Measurements from ENCODE around the gene POGLUT2. TPM values are rescaled to one million over a fixed set of nuclear protein-coding genes. Genes with fewer than 3 reads are reported as not detected.

POGLUT2 gene
- total and polyA plus RNA-seq, 4 donors = 2.0 to 9.2 (median 6.0) TPM

DNA sequence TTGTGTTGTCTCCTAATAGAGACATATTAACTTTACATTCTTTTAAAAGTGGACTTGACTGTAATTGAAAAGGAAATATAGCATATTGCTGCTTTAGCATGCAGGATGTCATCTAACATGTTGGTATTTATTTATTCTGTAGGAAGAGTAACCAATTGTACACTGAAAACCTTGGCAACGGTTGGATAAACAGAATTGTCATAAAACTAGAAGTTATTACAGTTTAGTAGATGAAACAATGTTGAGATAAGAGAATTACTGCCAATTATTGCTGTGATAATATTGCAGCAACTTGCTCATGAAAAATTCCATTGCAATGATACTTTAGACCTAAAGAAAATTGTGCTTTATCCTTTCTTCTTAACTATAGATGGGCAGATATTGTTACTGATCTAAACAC lies 39.5 kb upstream of the POGLUT2 start:
- 69 to 77% methylated on average over 1 of the region's 1 CpG for WGBS, 2 donors
- Histone ChIP-seq H3K4me3 (ENCODE audit: low read length in 2 of 2) (no peak overlapping the region), H3K36me3 (ENCODE audit: control insufficient read depth in 1 of 2, insufficient read depth in 2 of 2, low read length in 1 of 2) (peaks cover 0 to 2% of the 10 kb centered on the region in 2 donors), H3K27ac (ENCODE audit: low read depth in 1 of 2, low read length in 2 of 2) (no peak overlapping the region), H3K27me3 (ENCODE audit: control insufficient read depth in 1 of 2, insufficient read depth in 2 of 2, low read length in 1 of 2) (no peaks in the 10 kb centered on the region), H3K4me1 (ENCODE audit: control insufficient read depth in 1 of 2, insufficient read depth in 2 of 2, low read length in 2 of 2) (no peaks in the 10 kb centered on the region), H3K9me3 (ENCODE audit: control insufficient read depth, low read length) (no peaks in the 10 kb centered on the region)
- DNase-seq (no peak), ATAC-seq (ENCODE audit: low FRiP score) (no peak)
- intact Hi-C loops (cut with DNase I) = no loop called here

DNA sequence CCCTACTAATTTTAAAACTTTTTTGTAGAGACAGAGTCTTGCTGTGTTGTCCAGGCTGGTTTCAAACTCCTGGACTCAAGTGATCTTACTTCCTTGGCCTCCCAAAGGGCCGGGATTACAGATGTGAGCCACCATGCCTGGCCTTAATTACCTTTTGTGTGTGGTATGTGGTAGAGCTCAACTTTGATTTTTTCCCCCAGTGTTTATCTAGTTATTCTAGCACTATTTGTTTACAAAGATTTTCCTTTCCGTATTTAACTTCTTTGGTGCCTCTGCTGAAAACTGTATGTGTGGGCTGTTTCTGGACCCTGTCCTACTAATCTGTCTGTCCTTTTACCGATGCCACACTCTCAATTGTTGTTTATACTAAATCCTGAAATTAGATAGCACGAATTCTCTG lies 37.7 kb upstream of the POGLUT2 start:
- Histone ChIP-seq H3K9me3 (ENCODE audit: control insufficient read depth, low read length) (no peaks in the 10 kb centered on the region), H3K27ac (ENCODE audit: low read depth in 1 of 2, low read length in 2 of 2) (no peak overlapping the region), H3K4me1 (ENCODE audit: control insufficient read depth in 1 of 2, insufficient read depth in 2 of 2, low read length in 2 of 2) (no peaks in the 10 kb centered on the region), H3K27me3 (ENCODE audit: control insufficient read depth in 1 of 2, insufficient read depth in 2 of 2, low read length in 1 of 2) (no peaks in the 10 kb centered on the region), H3K36me3 (ENCODE audit: control insufficient read depth in 1 of 2, insufficient read depth in 2 of 2, low read length in 1 of 2) (peaks cover 0 to 2% of the 10 kb centered on the region in 2 donors), H3K4me3 (ENCODE audit: low read length in 2 of 2) (no peak overlapping the region)
- ATAC-seq (ENCODE audit: low FRiP score) = no peak
- no peak for DNase-seq
- intact Hi-C loops (cut with DNase I) = no loop called here
- 65 to 78% methylated on average over 4 of the region's 4 CpGs for WGBS, 2 donors

DNA sequence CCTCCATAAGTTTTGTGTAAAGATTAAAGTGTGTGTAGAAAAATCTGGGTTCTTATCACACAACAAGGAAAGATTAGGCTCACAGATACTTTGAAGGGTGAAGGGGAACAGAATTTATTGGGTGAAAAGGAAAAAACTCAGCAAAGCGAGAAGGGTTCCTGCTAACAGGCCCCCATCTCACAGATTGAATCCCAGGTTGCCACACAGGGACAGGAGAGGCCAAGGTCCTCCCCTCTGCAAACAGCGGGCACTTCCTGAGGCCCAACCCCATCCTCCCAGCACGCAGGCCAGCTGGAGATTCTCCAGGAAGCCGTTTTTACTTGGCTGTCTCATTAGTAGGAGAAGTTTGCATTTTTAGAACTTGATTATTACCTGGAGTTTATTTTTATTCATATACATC lies 31.9 kb upstream of the POGLUT2 start:
- DNase-seq (no peak), ATAC-seq (ENCODE audit: low FRiP score) (no peak)
- no peak overlapping the region for H3K27ac ChIP-seq (ENCODE audit: low read depth in 1 of 2, low read length in 2 of 2)
- H3K4me3 ChIP-seq (ENCODE audit: low read length in 2 of 2) = no peak overlapping the region
- H3K27me3 ChIP-seq (ENCODE audit: control insufficient read depth in 1 of 2, insufficient read depth in 2 of 2, low read length in 1 of 2) = no peaks in the 10 kb centered on the region
- 33 to 38% methylated on average over 4 of the region's 4 CpGs for WGBS, 2 donors
- no peaks in the 10 kb centered on the region for H3K9me3 ChIP-seq (ENCODE audit: control insufficient read depth, low read length)
- intact Hi-C loops (cut with DNase I) = no loop called here
- no peaks in the 10 kb centered on the region for H3K4me1 ChIP-seq (ENCODE audit: control insufficient read depth in 1 of 2, insufficient read depth in 2 of 2, low read length in 2 of 2)
- H3K36me3 ChIP-seq (ENCODE audit: control insufficient read depth in 1 of 2, insufficient read depth in 2 of 2, low read length in 1 of 2) = peaks cover 0 to 3% of the 10 kb centered on the region in 2 donors

DNA sequence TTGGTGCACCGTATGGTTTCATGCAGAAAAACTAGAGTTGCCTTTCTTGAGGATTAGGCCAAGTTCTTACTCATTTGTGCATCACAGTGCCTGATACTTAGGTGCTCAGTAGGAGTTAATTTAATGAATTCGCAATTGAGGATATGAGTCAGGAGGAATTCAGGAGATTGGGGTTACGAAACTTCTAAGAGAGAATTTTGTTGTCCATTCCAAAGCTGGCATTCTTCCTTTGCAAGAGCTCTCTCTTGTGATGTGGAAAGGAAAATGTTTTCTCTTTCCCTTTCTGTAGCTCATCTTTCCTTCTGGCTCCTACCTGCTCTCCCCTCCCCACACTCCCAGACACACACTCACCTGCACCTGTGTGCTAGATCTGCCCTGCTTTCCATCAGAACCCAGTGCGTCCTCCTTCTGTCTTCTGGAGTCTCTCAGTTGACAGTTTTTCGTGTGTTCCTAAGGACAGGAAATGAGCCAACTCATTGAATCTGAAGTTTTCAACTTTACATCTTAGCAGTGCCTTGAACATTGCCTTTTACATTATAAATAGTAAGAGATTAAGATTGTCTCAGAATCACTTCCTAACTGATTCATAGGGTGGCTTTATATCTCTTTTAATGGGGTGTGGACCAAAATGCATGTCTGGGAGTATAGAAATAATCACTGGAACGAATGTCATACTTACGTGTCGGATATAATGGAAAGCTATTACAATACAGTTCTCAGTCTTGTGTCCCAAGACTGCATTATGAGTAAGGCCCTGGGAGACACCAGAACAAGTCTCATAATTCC lies 27.3 kb upstream of the POGLUT2 start:
- 76 to 81% methylated on average over 8 of the region's 8 CpGs for WGBS, 2 donors
- no peaks in the 10 kb centered on the region for H3K4me1 ChIP-seq (ENCODE audit: control insufficient read depth in 1 of 2, insufficient read depth in 2 of 2, low read length in 2 of 2)
- intact Hi-C loops (cut with DNase I) = no loop called here
- ATAC-seq (ENCODE audit: low FRiP score) (no peak), DNase-seq (no peak)
- no peak overlapping the region for H3K27ac ChIP-seq (ENCODE audit: low read depth in 1 of 2, low read length in 2 of 2)
- no peaks in the 10 kb centered on the region for H3K27me3 ChIP-seq (ENCODE audit: control insufficient read depth in 1 of 2, insufficient read depth in 2 of 2, low read length in 1 of 2)
- no peak overlapping the region for H3K4me3 ChIP-seq (ENCODE audit: low read length in 2 of 2)
- H3K36me3 ChIP-seq (ENCODE audit: control insufficient read depth in 1 of 2, insufficient read depth in 2 of 2, low read length in 1 of 2) = peaks cover 3 to 4% of the 10 kb centered on the region in 2 donors
- no peaks in the 10 kb centered on the region for H3K9me3 ChIP-seq (ENCODE audit: control insufficient read depth, low read length)

DNA sequence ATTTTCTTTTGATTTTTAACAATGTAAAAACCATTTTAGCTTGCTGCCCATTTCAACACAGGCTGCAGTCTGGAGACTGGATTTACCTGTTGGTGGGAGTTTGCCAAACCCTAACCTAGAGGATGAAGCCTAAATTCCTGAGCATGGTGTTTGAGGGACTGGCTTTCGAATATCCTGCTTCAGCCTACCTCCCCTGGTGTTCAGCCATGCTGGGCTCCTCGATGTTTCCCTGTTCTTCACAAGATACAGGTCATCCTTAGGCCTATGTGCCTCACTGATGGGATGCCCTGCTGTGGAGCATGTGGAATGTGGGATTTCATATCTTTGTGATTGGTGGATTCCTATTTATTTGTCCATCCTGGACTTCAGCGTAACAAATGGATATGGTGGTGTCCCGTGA lies 26.6 kb upstream of the POGLUT2 start:
- H3K27ac ChIP-seq (ENCODE audit: low read depth in 1 of 2, low read length in 2 of 2) = no peak overlapping the region
- DNase-seq (no peak), ATAC-seq (ENCODE audit: low FRiP score) (no peak)
- H3K4me3 ChIP-seq (ENCODE audit: low read length in 2 of 2) = no peak overlapping the region
- 89 to 92% methylated on average over 4 of the region's 4 CpGs for WGBS, 2 donors
- intact Hi-C loops (cut with DNase I) = no loop called here
- H3K9me3 ChIP-seq (ENCODE audit: control insufficient read depth, low read length) = no peaks in the 10 kb centered on the region
- H3K36me3 ChIP-seq (ENCODE audit: control insufficient read depth in 1 of 2, insufficient read depth in 2 of 2, low read length in 1 of 2) = peaks cover 3 to 4% of the 10 kb centered on the region in 2 donors
- no peaks in the 10 kb centered on the region for H3K4me1 ChIP-seq (ENCODE audit: control insufficient read depth in 1 of 2, insufficient read depth in 2 of 2, low read length in 2 of 2)
- no peaks in the 10 kb centered on the region for H3K27me3 ChIP-seq (ENCODE audit: control insufficient read depth in 1 of 2, insufficient read depth in 2 of 2, low read length in 1 of 2)

DNA sequence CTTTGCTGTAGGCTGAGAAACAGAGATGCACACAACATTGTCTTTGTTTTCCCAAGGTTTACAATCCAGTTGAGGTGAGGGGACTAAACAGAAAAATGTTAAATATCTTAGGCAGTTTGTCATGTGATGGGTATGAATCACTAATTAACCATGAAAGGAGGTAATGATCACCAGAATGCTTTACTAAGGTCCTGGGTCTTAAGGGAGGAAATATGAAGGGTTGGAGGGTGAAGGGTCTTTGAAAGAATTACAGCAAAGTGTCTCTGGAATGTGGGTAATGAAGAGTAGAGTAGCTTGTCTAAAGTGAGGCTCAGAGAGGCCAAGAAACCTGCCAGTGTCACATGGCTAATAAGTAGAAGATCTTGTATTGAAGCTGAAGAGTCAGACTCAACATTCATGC lies 19.1 kb upstream of the POGLUT2 start:
- Histone ChIP-seq H3K4me1 (ENCODE audit: control insufficient read depth in 1 of 2, insufficient read depth in 2 of 2, low read length in 2 of 2) (no peaks in the 10 kb centered on the region), H3K9me3 (ENCODE audit: control insufficient read depth, low read length) (no peaks in the 10 kb centered on the region), H3K4me3 (ENCODE audit: low read length in 2 of 2) (no peak overlapping the region), H3K36me3 (ENCODE audit: control insufficient read depth in 1 of 2, insufficient read depth in 2 of 2, low read length in 1 of 2) (peaks cover 0 to 2% of the 10 kb centered on the region in 2 donors), H3K27me3 (ENCODE audit: control insufficient read depth in 1 of 2, insufficient read depth in 2 of 2, low read length in 1 of 2) (no peaks in the 10 kb centered on the region), H3K27ac (ENCODE audit: low read depth in 1 of 2, low read length in 2 of 2) (no peak overlapping the region)
- ATAC-seq (ENCODE audit: low FRiP score) (no peak), DNase-seq (no peak)
- intact Hi-C loops (cut with DNase I) = no loop called here

DNA sequence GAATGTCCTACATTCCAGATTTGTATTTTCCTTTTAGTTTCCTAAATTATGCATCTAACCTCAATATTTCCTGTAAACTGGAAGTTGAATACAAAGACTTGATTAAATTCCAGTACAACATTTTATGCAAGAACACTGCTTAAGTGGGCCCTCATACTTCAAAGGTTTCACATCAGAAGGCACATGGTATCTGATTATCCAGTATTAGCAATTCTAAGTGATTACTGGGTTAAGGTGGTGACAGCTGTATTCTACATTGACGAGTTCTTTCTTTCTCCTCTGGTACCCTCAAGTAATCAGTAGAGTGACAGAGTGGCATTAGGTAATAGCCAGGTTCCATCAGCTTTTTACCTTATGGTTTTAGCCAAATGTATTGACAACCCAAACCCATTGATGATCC lies 18.5 kb upstream of the POGLUT2 start:
- DNase-seq = no peak
- WGBS, 2 donors = 94% methylated on average over 1 of the region's 1 CpG
- Histone ChIP-seq H3K4me1 (ENCODE audit: control insufficient read depth in 1 of 2, insufficient read depth in 2 of 2, low read length in 2 of 2) (no peaks in the 10 kb centered on the region), H3K27me3 (ENCODE audit: control insufficient read depth in 1 of 2, insufficient read depth in 2 of 2, low read length in 1 of 2) (no peaks in the 10 kb centered on the region), H3K4me3 (ENCODE audit: low read length in 2 of 2) (no peak overlapping the region), H3K9me3 (ENCODE audit: control insufficient read depth, low read length) (no peaks in the 10 kb centered on the region), H3K27ac (ENCODE audit: low read depth in 1 of 2, low read length in 2 of 2) (no peak overlapping the region), H3K36me3 (ENCODE audit: control insufficient read depth in 1 of 2, insufficient read depth in 2 of 2, low read length in 1 of 2) (no peaks in the 10 kb centered on the region)
- intact Hi-C loops (cut with DNase I) = no loop called here
- no peak for ATAC-seq (ENCODE audit: low FRiP score)

DNA sequence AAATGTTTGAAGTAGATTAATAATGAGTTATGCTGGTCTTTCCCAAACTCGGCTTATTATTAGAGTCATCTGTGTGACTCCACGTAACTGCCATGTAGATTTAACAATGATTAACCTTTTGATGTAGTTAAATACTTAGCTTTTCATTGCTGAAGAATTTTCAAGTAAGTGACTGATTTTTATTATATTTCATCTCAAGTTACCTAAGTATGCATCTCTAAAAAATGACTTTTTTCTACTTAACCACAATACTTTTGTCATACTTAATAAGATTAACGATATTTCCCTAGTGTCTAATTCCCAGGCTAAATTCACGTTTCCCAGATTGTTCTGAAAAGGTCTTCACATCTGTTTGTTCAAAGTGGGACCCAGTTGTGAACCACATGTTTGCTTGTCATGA lies 17.9 kb upstream of the POGLUT2 start:
- WGBS, 2 donors = 74 to 82% methylated on average over 4 of the region's 4 CpGs
- H3K36me3 ChIP-seq (ENCODE audit: control insufficient read depth in 1 of 2, insufficient read depth in 2 of 2, low read length in 1 of 2) = no peaks in the 10 kb centered on the region
- no peaks in the 10 kb centered on the region for H3K9me3 ChIP-seq (ENCODE audit: control insufficient read depth, low read length)
- DNase-seq = no peak
- intact Hi-C loops (cut with DNase I) = no loop called here
- no peak for ATAC-seq (ENCODE audit: low FRiP score)
- H3K27me3 ChIP-seq (ENCODE audit: control insufficient read depth in 1 of 2, insufficient read depth in 2 of 2, low read length in 1 of 2) = no peaks in the 10 kb centered on the region
- H3K27ac ChIP-seq (ENCODE audit: low read depth in 1 of 2, low read length in 2 of 2) = no peak overlapping the region
- no peaks in the 10 kb centered on the region for H3K4me1 ChIP-seq (ENCODE audit: control insufficient read depth in 1 of 2, insufficient read depth in 2 of 2, low read length in 2 of 2)
- no peak overlapping the region for H3K4me3 ChIP-seq (ENCODE audit: low read length in 2 of 2)

DNA sequence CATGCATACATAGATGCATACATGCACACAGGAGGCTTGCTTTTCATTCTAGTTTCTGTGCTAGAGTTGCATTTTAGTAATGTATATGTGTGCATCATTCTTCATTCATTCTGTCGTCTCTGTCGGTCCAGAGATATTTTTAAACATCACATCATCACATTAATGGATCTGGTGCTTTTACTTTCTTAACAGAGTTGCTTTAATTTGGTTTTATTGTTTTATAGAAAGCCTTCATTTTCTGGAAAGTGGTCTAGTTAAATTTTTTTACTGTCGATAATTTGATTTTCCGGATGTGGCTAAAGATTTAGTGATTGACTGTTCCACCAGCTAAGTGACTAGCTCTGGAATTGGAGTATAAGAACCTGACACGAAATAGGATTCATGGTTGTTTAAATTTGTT lies 17.0 kb upstream of the POGLUT2 start:
- intact Hi-C loops (cut with DNase I) = no loop called here
- H3K9me3 ChIP-seq (ENCODE audit: control insufficient read depth, low read length) = no peaks in the 10 kb centered on the region
- no peak overlapping the region for H3K27ac ChIP-seq (ENCODE audit: low read depth in 1 of 2, low read length in 2 of 2)
- WGBS, 2 donors = 74 to 78% methylated on average over 5 of the region's 5 CpGs
- no peak overlapping the region for H3K4me3 ChIP-seq (ENCODE audit: low read length in 2 of 2)
- no peaks in the 10 kb centered on the region for H3K36me3 ChIP-seq (ENCODE audit: control insufficient read depth in 1 of 2, insufficient read depth in 2 of 2, low read length in 1 of 2)
- no peak for DNase-seq
- no peak for ATAC-seq (ENCODE audit: low FRiP score)
- no peaks in the 10 kb centered on the region for H3K4me1 ChIP-seq (ENCODE audit: control insufficient read depth in 1 of 2, insufficient read depth in 2 of 2, low read length in 2 of 2)
- no peaks in the 10 kb centered on the region for H3K27me3 ChIP-seq (ENCODE audit: control insufficient read depth in 1 of 2, insufficient read depth in 2 of 2, low read length in 1 of 2)
